ENCODE measurements around the gene STOX2. TPM values are rescaled to one million over a fixed set of nuclear protein-coding genes. Genes with fewer than 3 reads are reported as not detected.

The STOX2 gene
- total RNA-seq, 1 donor from 2014 or later = 4.4 TPM

DNA sequence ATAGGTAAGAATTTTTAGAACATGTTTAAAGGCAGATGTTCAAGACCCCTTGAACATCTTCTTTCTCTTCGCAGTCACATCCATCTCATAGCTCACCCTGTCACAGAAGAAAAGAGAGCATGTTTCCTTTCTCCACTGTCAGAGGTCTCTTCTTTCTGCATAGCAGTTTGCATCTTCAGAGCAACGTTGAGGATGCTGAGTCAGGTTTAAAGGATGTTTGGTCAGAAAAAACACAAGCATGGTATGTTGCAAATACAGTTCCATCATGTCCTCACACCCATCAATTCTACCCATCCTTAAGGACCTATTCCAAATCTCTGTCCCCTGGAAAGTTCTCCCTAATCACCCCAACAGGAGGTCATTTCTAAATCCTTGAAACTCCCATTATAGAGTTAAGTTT, 84.8 kb downstream of the STOX2 start:
- TF ChIP-seq, protein P1, sequence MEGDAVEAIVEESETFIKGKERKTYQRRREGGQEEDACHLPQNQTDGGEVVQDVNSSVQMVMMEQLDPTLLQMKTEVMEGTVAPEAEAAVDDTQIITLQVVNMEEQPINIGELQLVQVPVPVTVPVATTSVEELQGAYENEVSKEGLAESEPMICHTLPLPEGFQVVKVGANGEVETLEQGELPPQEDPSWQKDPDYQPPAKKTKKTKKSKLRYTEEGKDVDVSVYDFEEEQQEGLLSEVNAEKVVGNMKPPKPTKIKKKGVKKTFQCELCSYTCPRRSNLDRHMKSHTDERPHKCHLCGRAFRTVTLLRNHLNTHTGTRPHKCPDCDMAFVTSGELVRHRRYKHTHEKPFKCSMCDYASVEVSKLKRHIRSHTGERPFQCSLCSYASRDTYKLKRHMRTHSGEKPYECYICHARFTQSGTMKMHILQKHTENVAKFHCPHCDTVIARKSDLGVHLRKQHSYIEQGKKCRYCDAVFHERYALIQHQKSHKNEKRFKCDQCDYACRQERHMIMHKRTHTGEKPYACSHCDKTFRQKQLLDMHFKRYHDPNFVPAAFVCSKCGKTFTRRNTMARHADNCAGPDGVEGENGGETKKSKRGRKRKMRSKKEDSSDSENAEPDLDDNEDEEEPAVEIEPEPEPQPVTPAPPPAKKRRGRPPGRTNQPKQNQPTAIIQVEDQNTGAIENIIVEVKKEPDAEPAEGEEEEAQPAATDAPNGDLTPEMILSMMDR (IDR thresholded peaks at IDR 0.05; ENCODE audit: insufficient read depth, low read length, poor library complexity, severe bottlenecking) = no peak
- H3K36me3 ChIP-seq (ENCODE audit: control insufficient read depth, insufficient read depth, low read length) = no peaks in the 10 kb centered on the region
- no peaks in the 10 kb centered on the region for H3K27me3 ChIP-seq (ENCODE audit: control insufficient read depth, insufficient read depth, low read length)
- no peak overlapping the region for H3K4me3 ChIP-seq (ENCODE audit: low read depth, low read length)
- no peak for DNase-seq (ENCODE audit: low read depth)

DNA sequence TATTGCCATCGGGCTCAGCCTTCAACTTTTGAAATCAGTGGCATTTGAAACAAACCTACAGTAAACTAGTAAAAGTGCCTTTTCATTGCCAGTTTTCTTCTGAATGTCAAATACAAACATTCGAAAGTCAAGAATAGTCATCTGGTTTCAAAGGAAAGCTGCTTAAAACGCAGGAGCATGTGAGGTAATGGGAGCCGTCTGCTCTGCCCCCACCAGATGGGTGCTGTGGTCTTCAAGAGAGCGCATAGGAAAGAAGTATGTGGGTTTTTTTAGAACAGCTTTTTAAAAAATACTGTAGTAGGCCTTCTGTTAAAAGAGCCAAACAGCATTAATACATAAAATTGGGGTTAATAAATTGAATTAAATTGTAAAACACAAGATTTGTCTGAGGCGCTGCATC, 88.6 kb downstream of the STOX2 start:
- no peaks in the 10 kb centered on the region for H3K36me3 ChIP-seq (ENCODE audit: control insufficient read depth, insufficient read depth, low read length)
- no peaks in the 10 kb centered on the region for H3K27me3 ChIP-seq (ENCODE audit: control insufficient read depth, insufficient read depth, low read length)
- no peak for DNase-seq (ENCODE audit: low read depth)
- no peak overlapping the region for H3K4me3 ChIP-seq (ENCODE audit: low read depth, low read length)
- TF ChIP-seq, protein P1 (IDR thresholded peaks at IDR 0.05; ENCODE audit: insufficient read depth, low read length, poor library complexity, severe bottlenecking) = no peak

DNA sequence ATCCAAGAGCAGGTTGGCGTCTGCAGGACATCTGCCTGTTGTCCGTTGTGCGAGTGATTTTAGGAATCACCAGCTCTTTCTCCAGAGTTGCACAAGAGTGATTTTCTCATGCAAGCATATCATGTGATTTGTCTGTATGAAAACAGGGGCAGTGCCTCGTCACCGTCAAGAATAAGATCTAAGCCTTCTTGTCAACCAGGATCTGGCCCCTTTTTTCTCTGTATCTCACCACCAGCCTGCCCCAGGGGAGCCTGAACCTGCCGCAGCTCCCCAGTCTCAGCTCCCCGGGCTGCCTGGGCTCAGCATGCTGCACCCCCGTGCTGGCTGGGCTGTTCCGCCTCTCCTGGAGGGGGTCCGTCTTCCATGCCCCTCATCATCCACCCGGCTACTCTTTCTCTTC, 90.5 kb downstream of the STOX2 start:
- no peak for DNase-seq (ENCODE audit: low read depth)
- no peak overlapping the region for H3K4me3 ChIP-seq (ENCODE audit: low read depth, low read length)

DNA sequence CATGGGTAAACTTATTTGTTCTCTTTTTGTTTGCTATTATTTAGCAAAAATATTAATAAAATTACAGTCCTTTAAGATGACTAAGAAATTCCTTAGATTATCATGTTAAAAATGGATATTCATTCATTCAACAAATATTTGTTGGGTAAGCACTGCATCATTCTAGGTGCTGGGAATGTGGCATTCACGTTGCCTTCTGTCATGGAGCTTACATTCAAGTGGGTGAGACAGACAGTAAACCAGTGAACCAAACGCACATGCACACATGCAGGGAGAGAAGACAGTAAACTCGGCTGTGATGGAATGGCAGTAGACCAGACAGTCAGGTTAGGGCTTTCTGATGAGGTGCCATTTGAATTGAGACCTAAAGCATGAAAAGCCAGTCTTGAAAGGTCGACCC, 91.8 kb downstream of the STOX2 start:
- no peak for DNase-seq (ENCODE audit: low read depth)
- TF ChIP-seq, protein P1 (IDR thresholded peaks at IDR 0.05; ENCODE audit: insufficient read depth, low read length, poor library complexity, severe bottlenecking) = no peak
- H3K36me3 ChIP-seq (ENCODE audit: control insufficient read depth, insufficient read depth, low read length) = no peaks in the 10 kb centered on the region
- no peaks in the 10 kb centered on the region for H3K27me3 ChIP-seq (ENCODE audit: control insufficient read depth, insufficient read depth, low read length)
- no peak overlapping the region for H3K4me3 ChIP-seq (ENCODE audit: low read depth, low read length)

More for the DNA sequence above, 90.5 kb downstream of the STOX2 start:
- Histone ChIP-seq H3K27me3 (ENCODE audit: control insufficient read depth, insufficient read depth, low read length) (no peaks in the 10 kb centered on the region), H3K36me3 (ENCODE audit: control insufficient read depth, insufficient read depth, low read length) (no peaks in the 10 kb centered on the region)
- TF ChIP-seq, protein P1 (IDR thresholded peaks at IDR 0.05; ENCODE audit: insufficient read depth, low read length, poor library complexity, severe bottlenecking) = no peak

DNA sequence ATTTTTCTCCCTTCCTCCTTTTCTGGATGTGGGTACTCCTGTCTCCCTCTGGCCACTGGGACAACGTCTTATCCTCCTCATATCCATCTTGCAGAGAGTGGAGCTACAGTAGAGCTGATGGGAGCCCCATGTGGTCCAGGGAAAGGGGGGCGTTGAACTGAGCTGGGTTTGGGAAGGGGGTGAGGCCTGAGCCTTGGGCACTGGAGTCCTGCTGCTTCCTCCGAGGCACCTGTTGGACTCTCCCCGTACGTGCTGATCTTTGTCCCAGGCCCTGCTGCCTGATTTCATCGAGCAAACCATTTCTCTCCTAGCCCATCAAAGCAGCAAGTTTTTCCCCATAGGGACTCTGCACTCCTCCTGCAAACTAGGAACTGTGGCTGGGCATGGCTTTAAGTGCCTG, 94.3 kb downstream of the STOX2 start:
- no peak for DNase-seq (ENCODE audit: low read depth)
- TF ChIP-seq, protein P1 (IDR thresholded peaks at IDR 0.05; ENCODE audit: insufficient read depth, low read length, poor library complexity, severe bottlenecking) = no peak
- no peaks in the 10 kb centered on the region for H3K36me3 ChIP-seq (ENCODE audit: control insufficient read depth, insufficient read depth, low read length)

More for the DNA sequence above, 94.3 kb downstream of the STOX2 start:
- no peak overlapping the region for H3K4me3 ChIP-seq (ENCODE audit: low read depth, low read length)
- no peaks in the 10 kb centered on the region for H3K27me3 ChIP-seq (ENCODE audit: control insufficient read depth, insufficient read depth, low read length)
